Amygdala (tissue), 56 donors: Measurements from ENCODE around the gene PCSK9.
"Not testable (repeated sequence)": the region's sequence is repeated elsewhere in the genome, so short reads cannot be mapped to it uniquely, and the experiment has no call there.

Experiments
- DNase-seq, 56 donors: peaks; one replicate each; lab custom pipeline; 2025; lab: John Stamatoyannopoulos, UW

Gene PCSK9

GRCh38 chr1:55007625-55008024, 31.7 kb upstream of the PCSK9 start:
- no peak for DNase-seq

- no peak for DNase-seq
These were observed 29.0 kb upstream of the PCSK9 start for GRCh38 chr1:55010194-55010886.

- no peak for DNase-seq
These were observed 28.5 kb upstream of the PCSK9 start for GRCh38 chr1:55010887-55011217.

GRCh38 chr1:55012661-55013060, 26.7 kb upstream of the PCSK9 start:
- no peak for DNase-seq

GRCh38 chr1:55015123-55015522, 24.2 kb upstream of the PCSK9 start:
- no peak for DNase-seq

- DNase-seq = no peak
These were observed 23.4 kb upstream of the PCSK9 start for GRCh38 chr1:55015731-55016620.

- no peak for DNase-seq
These were observed 21.0 kb upstream of the PCSK9 start for GRCh38 chr1:55018395-55018794.

GRCh38 chr1:55021942-55022546, 17.3 kb upstream of the PCSK9 start:
- peak in 53 of 56 donors; percentile 3 to 80 (median 34) for DNase-seq

- DNase-seq = not testable (repeated sequence)
These were observed 15.2 kb upstream of the PCSK9 start for GRCh38 chr1:55024163-55024562.

- DNase-seq = not testable (repeated sequence)
These were observed 12.7 kb upstream of the PCSK9 start for GRCh38 chr1:55026682-55027081.

GRCh38 chr1:55031098-55031497, 8.2 kb upstream of the PCSK9 start:
- DNase-seq = not testable (repeated sequence)

- DNase-seq = no peak
These were observed 6.1 kb upstream of the PCSK9 start for GRCh38 chr1:55033265-55033614.

GRCh38 chr1:55034476-55035133, 4.7 kb upstream of the PCSK9 start:
- no peak for DNase-seq

GRCh38 chr1:55035904-55036303, 3.4 kb upstream of the PCSK9 start:
- no peak for DNase-seq

GRCh38 chr1:55037733-55038551, 1.4 kb upstream of the PCSK9 start:
- no peak for DNase-seq

GRCh38 chr1:55038552-55038838, 853 bp upstream of the PCSK9 start:
- no peak for DNase-seq

- DNase-seq = no peak
These were observed 390 bp upstream of the PCSK9 start for GRCh38 chr1:55038974-55039341.

GRCh38 chr1:55040083-55040932, 960 bp downstream of the PCSK9 start:
- no peak for DNase-seq

GRCh38 chr1:55040933-55041494, 1.7 kb downstream of the PCSK9 start:
- no peak for DNase-seq
